ENCODE data around the gene PEX14.
A peak's percentile ranks its signal among the peaks of the same experiment; 100 is the strongest.

Gene PEX14

GRCh38 chr1:10634428-10635084 is 159.8 kb downstream of the PEX14 start:
- H3K9ac ChIP-seq, result peak overlapping the region in 10 of 11 experiments; percentile 9 to 65 (median 39); a peak in 14 of 22 replicates
- TF ChIP-seq Cebpa-rat (IDR thresholded peaks at IDR 0.05), result no peak

GRCh38 chr1:10635085-10635896 is 160.5 kb downstream of the PEX14 start:
- TF ChIP-seq Cebpa-rat (IDR thresholded peaks at IDR 0.05), result no peak
- no peaks in the 10 kb centered on the region for H3K9me3 ChIP-seq (replicated peaks in 1 of 11)
- H3K4me1 ChIP-seq, result peaks cover 34 to 83% (median 69%) of the 10 kb centered on the region in 10 experiments
- H3K27me3 ChIP-seq, result peaks cover 0 to 10% (median 0%) of the 10 kb centered on the region in 11 experiments; a peak in 4 of 22 replicates
- H3K9ac ChIP-seq, result peak overlapping the region in 10 of 11 experiments; percentile 9 to 65 (median 39); a peak in 14 of 22 replicates
- H3K36me3 ChIP-seq, result no peaks in the 10 kb centered on the region
- H3K27ac ChIP-seq, result peak overlapping the region in 8 of 11 experiments; percentile 24 to 70 (median 58); a peak in 16 of 22 replicates
- H4K20me1 ChIP-seq, result peaks cover 0 to 22% (median 0%) of the 10 kb centered on the region in 11 experiments; a peak in 6 of 22 replicates
- peak overlapping the region in 10 of 11 experiments; percentile 33 to 90 (median 78); a peak in 21 of 22 replicates for H3K4me2 ChIP-seq
- H3K4me3 ChIP-seq, result no peak overlapping the region

More at GRCh38 chr1:10634428-10635084, 159.8 kb downstream of the PEX14 start:
- no peak overlapping the region for H3K4me3 ChIP-seq
- H3K4me1 ChIP-seq, result peaks cover 41 to 86% (median 75%) of the 10 kb centered on the region in 10 experiments
- H3K36me3 ChIP-seq, result peaks cover 0 to 3% (median 0%) of the 10 kb centered on the region in 11 experiments; a peak in 1 of 22 replicates
- peak overlapping the region in 10 of 11 experiments; percentile 33 to 90 (median 78); a peak in 21 of 22 replicates for H3K4me2 ChIP-seq
- peaks cover 0 to 10% (median 0%) of the 10 kb centered on the region in 11 experiments; a peak in 4 of 22 replicates for H3K27me3 ChIP-seq
- H3K27ac ChIP-seq, result peak overlapping the region in 8 of 11 experiments; percentile 24 to 70 (median 58); a peak in 15 of 22 replicates
- H3K9me3 ChIP-seq (replicated peaks in 1 of 11), result no peaks in the 10 kb centered on the region
- H4K20me1 ChIP-seq, result peaks cover 0 to 25% (median 0%) of the 10 kb centered on the region in 11 experiments; a peak in 6 of 22 replicates

GRCh38 chr1:10635992-10636391 is 161.2 kb downstream of the PEX14 start:
- no peaks in the 10 kb centered on the region for H3K36me3 ChIP-seq
- peak overlapping the region in 3 of 11 experiments; percentile 19 to 42 (median 36); a peak in 2 of 22 replicates for H3K9ac ChIP-seq
- no peak for TF ChIP-seq Cebpa-rat (IDR thresholded peaks at IDR 0.05)
- peaks cover 27 to 78% (median 63%) of the 10 kb centered on the region in 10 experiments for H3K4me1 ChIP-seq
- H3K4me3 ChIP-seq, result no peak overlapping the region
- peak overlapping the region in 7 of 11 experiments; percentile 13 to 70 (median 30); a peak in 6 of 22 replicates for H3K27ac ChIP-seq
- peaks cover 0 to 20% (median 0%) of the 10 kb centered on the region in 11 experiments; a peak in 6 of 22 replicates for H4K20me1 ChIP-seq
- H3K27me3 ChIP-seq, result peaks cover 0 to 10% (median 0%) of the 10 kb centered on the region in 11 experiments; a peak in 4 of 22 replicates
- H3K4me2 ChIP-seq, result peak overlapping the region in 9 of 11 experiments; percentile 59 to 90 (median 78); a peak in 14 of 22 replicates
- no peaks in the 10 kb centered on the region for H3K9me3 ChIP-seq (replicated peaks in 1 of 11)

GRCh38 chr1:10637400-10637799 is 162.7 kb downstream of the PEX14 start:
- Histone ChIP-seq H3K9ac (peak overlapping the region in 3 of 11 experiments; percentile 53 to 58 (median 57); a peak in 3 of 22 replicates), H4K20me1 (peaks cover 0 to 8% (median 0%) of the 10 kb centered on the region in 11 experiments; a peak in 4 of 22 replicates), H3K4me1 (peaks cover 18 to 64% (median 49%) of the 10 kb centered on the region in 10 experiments), H3K27ac (no peak overlapping the region), H3K4me2 (peak overlapping the region in 9 of 11 experiments; percentile 80 to 93 (median 89); a peak in 16 of 22 replicates), H3K9me3 (replicated peaks in 1 of 11) (no peaks in the 10 kb centered on the region), H3K27me3 (peaks cover 0 to 10% (median 0%) of the 10 kb centered on the region in 11 experiments; a peak in 4 of 22 replicates), H3K4me3 (no peak overlapping the region), H3K36me3 (no peaks in the 10 kb centered on the region)
- TF ChIP-seq Cebpa-rat (IDR thresholded peaks at IDR 0.05), result no peak

GRCh38 chr1:10637834-10638558 is 163.2 kb downstream of the PEX14 start:
- no peaks in the 10 kb centered on the region for H3K36me3 ChIP-seq
- peaks cover 18 to 58% (median 46%) of the 10 kb centered on the region in 10 experiments for H3K4me1 ChIP-seq
- H3K4me2 ChIP-seq, result peak overlapping the region; percentile 70 to 93 (median 89)
- peak overlapping the region in 10 of 11 experiments; percentile 15 to 63 (median 52); a peak in 16 of 22 replicates for H3K9ac ChIP-seq
- H3K27ac ChIP-seq, result peak overlapping the region in 6 of 11 experiments; percentile 7 to 48 (median 20); a peak in 6 of 22 replicates
- H4K20me1 ChIP-seq, result peaks cover 0 to 7% (median 0%) of the 10 kb centered on the region in 11 experiments; a peak in 4 of 22 replicates
- H3K27me3 ChIP-seq, result peaks cover 0 to 10% (median 0%) of the 10 kb centered on the region in 11 experiments; a peak in 4 of 22 replicates
- H3K4me3 ChIP-seq, result peak overlapping the region in 3 of 10 experiments; percentile 21 to 55 (median 22); a peak in 4 of 20 replicates
- no peak for TF ChIP-seq Cebpa-rat (IDR thresholded peaks at IDR 0.05)
- no peaks in the 10 kb centered on the region for H3K9me3 ChIP-seq (replicated peaks in 1 of 11)

- no peak for TF ChIP-seq Cebpa-rat (IDR thresholded peaks at IDR 0.05)
- peaks cover 18 to 53% (median 45%) of the 10 kb centered on the region in 10 experiments for H3K4me1 ChIP-seq
- peaks cover 0 to 10% (median 0%) of the 10 kb centered on the region in 11 experiments; a peak in 4 of 22 replicates for H3K27me3 ChIP-seq
- peak overlapping the region; percentile 70 to 93 (median 89) for H3K4me2 ChIP-seq
- no peaks in the 10 kb centered on the region for H3K9me3 ChIP-seq (replicated peaks in 1 of 11)
- peak overlapping the region in 9 of 11 experiments; percentile 15 to 63 (median 53); a peak in 15 of 22 replicates for H3K9ac ChIP-seq
- H3K4me3 ChIP-seq, result peak overlapping the region in 2 of 10 experiments; percentile 22 to 55; a peak in 3 of 20 replicates
- peak overlapping the region in 6 of 11 experiments; percentile 7 to 48 (median 20); a peak in 5 of 22 replicates for H3K27ac ChIP-seq
- H3K36me3 ChIP-seq, result no peaks in the 10 kb centered on the region
- H4K20me1 ChIP-seq, result peaks cover 0 to 7% (median 0%) of the 10 kb centered on the region in 11 experiments; a peak in 4 of 22 replicates
These were observed 163.8 kb downstream of the PEX14 start for GRCh38 chr1:10638559-10639005.

GRCh38 chr1:10639011-10639774 is 164.4 kb downstream of the PEX14 start:
- Histone ChIP-seq H3K4me2 (no peak overlapping the region; a peak in 1 of 22 replicates), H3K36me3 (no peaks in the 10 kb centered on the region), H3K27me3 (peaks cover 0 to 10% (median 0%) of the 10 kb centered on the region in 11 experiments; a peak in 4 of 22 replicates), H3K4me1 (peaks cover 21 to 49% (median 39%) of the 10 kb centered on the region in 10 experiments), H3K9me3 (replicated peaks in 1 of 11) (no peaks in the 10 kb centered on the region), H3K27ac (no peak overlapping the region), H3K4me3 (no peak overlapping the region), H3K9ac (no peak overlapping the region), H4K20me1 (peaks cover 0 to 7% (median 0%) of the 10 kb centered on the region in 11 experiments; a peak in 4 of 22 replicates)
- no peak for TF ChIP-seq Cebpa-rat (IDR thresholded peaks at IDR 0.05)

Measured in BLaER1 treated with 17β-estradiol and CSF1 and Interleukin-3, amounts not matched to agents 10 nM and 100 nM (cell line).